DND-41 (cell line): ENCODE results near the gene PLEKHG5.
A peak's percentile ranks its signal among the peaks of the same experiment; 100 is the strongest.
"Not testable (repeated sequence)": the region's sequence is repeated elsewhere in the genome, so short reads cannot be mapped to it uniquely, and the experiment has no call there.

Experiments used
- ATAC-seq: fragments of 200-7000 bp; cut with Tn5 transposase; 3 replicates; pipeline ENCODE4 v1.9.1; 2021; ENCODE audit warnings: low read depth; ENCODE audit not compliant: insufficient read depth
- DNase-seq: peaks from one replicate; pipeline ENCODE4 v3.0.0-alpha.2; 2020
- H2AFZ ChIP-seq: 2 replicates; pipeline ENCODE4 v1.6.0; 2012; ENCODE audit warnings: low read depth, low read length
- H3K27ac ChIP-seq: 2 replicates; pipeline ENCODE4 v1.5.1; 2012; ENCODE audit warnings: low read length, inconsistent platforms
- H3K27me3 ChIP-seq: fragments of 200-600 bp; sonication (generic); 2 replicates; pipeline ENCODE4 v1.6.0; 2012; ENCODE audit warnings: low read length, mild to moderate bottlenecking, inconsistent platforms; ENCODE audit not compliant: insufficient read depth, poor library complexity
- H3K36me3 ChIP-seq: 2 replicates; pipeline ENCODE4 v1.5.1; 2012; ENCODE audit warnings: low read length, inconsistent platforms; ENCODE audit not compliant: insufficient read depth
- H3K4me1 ChIP-seq: 2 replicates; pipeline ENCODE4 v1.5.1; 2012; ENCODE audit warnings: mild to moderate bottlenecking, low read length; ENCODE audit not compliant: insufficient read depth
- H3K4me2 ChIP-seq: 2 replicates; pipeline ENCODE4 v1.6.0; 2012; ENCODE audit warnings: mild to moderate bottlenecking, moderate library complexity, low read length, inconsistent platforms; ENCODE audit not compliant: insufficient read depth
- H3K4me3 ChIP-seq, 2 experiments: fragments of 200-600 bp in 1 of 2; shearing (Covaris generic) in 1 of 2; 2 replicates each; pipeline ENCODE4 v1.5.1; 2012 to 2016; ENCODE audit warnings: inconsistent platforms in 2 of 2, low read length in 2 of 2, mild to moderate bottlenecking in 2 of 2, low read depth in 1 of 2, moderate library complexity in 1 of 2
- H3K79me2 ChIP-seq: 2 replicates; pipeline ENCODE4 v1.6.0; 2012; ENCODE audit warnings: low read length, inconsistent platforms; ENCODE audit not compliant: insufficient read depth
- H3K9ac ChIP-seq: 2 replicates; pipeline ENCODE4 v1.6.0; 2012; ENCODE audit warnings: low read depth, mild to moderate bottlenecking, inconsistent platforms, low read length, moderate library complexity
- H3K9me3 ChIP-seq: 2 replicates; pipeline ENCODE4 v1.5.1; 2012; ENCODE audit warnings: low read length, moderate library complexity, mild to moderate bottlenecking, inconsistent platforms; ENCODE audit not compliant: insufficient read depth, severe bottlenecking
- H4K20me1 ChIP-seq: 2 replicates; pipeline ENCODE4 v1.6.0; 2012; ENCODE audit warnings: low read length; ENCODE audit not compliant: insufficient read depth
- CTCF ChIP-seq: IDR thresholded peaks from 2 replicates; pipeline ENCODE4 v1.5.1; 2012; ENCODE audit warnings: borderline replicate concordance, low read length, moderate library complexity, mild to moderate bottlenecking; ENCODE audit not compliant: poor library complexity, severe bottlenecking; ENCODE audit errors: extremely low read depth
- EZH2 ChIP-seq: IDR thresholded peaks from 3 replicates; pipeline ENCODE4 v1.6.1; 2012; ENCODE audit warnings: borderline replicate concordance, low read depth, mild to moderate bottlenecking, moderate library complexity, low read length, inconsistent platforms; ENCODE audit not compliant: severe bottlenecking

Gene PLEKHG5

GRCh38 chr1:6460301-6461050, 31.0 kb downstream of the PLEKHG5 start:
- H2AFZ ChIP-seq, result peak overlapping the region; percentile 79
- H4K20me1 ChIP-seq, result no peaks in the 10 kb centered on the region
- peaks cover 19% of the 10 kb centered on the region for H3K4me1 ChIP-seq
- H3K9ac ChIP-seq, result peak overlapping the region; percentile 69
- peak overlapping the region; percentile 64 for H3K4me2 ChIP-seq
- H3K79me2 ChIP-seq, result no peaks in the 10 kb centered on the region
- ATAC-seq, result peak; percentile 80
- H3K27ac ChIP-seq, result peak overlapping the region; percentile 69
- H3K36me3 ChIP-seq, result no peaks in the 10 kb centered on the region
- H3K4me3 ChIP-seq, result peak overlapping the region; percentile 16 to 47; a peak in 3 of 4 replicates
- H3K9me3 ChIP-seq, result no peaks in the 10 kb centered on the region
- H3K27me3 ChIP-seq, result peaks cover 3% of the 10 kb centered on the region
- TF ChIP-seq CTCF (no peak), EZH2 (no peak)
- DNase-seq, result peak; percentile 77

GRCh38 chr1:6459850-6460265, 31.6 kb downstream of the PLEKHG5 start:
- H3K4me1 ChIP-seq, result peaks cover 19% of the 10 kb centered on the region
- no peak for TF ChIP-seq CTCF
- no peak for TF ChIP-seq EZH2
- H3K4me2 ChIP-seq, result peak overlapping the region; percentile 64
- H3K79me2 ChIP-seq, result no peaks in the 10 kb centered on the region
- peak overlapping the region; percentile 69 for H3K9ac ChIP-seq
- H3K27ac ChIP-seq, result peak overlapping the region; percentile 69
- H3K4me3 ChIP-seq, result peak overlapping the region; percentile 16 to 47; a peak in 3 of 4 replicates
- peak overlapping the region; percentile 79 for H2AFZ ChIP-seq
- peak; percentile 79 for ATAC-seq
- no peaks in the 10 kb centered on the region for H3K27me3 ChIP-seq
- H3K36me3 ChIP-seq, result no peaks in the 10 kb centered on the region
- no peaks in the 10 kb centered on the region for H3K9me3 ChIP-seq
- H4K20me1 ChIP-seq, result no peaks in the 10 kb centered on the region
- peak; percentile 73 for DNase-seq

- TF ChIP-seq EZH2, result no peak
- TF ChIP-seq CTCF, result no peak
- H3K9ac ChIP-seq, result no peak overlapping the region
- H3K4me3 ChIP-seq, result no peak overlapping the region
- H3K27me3 ChIP-seq, result no peaks in the 10 kb centered on the region
- DNase-seq, result no peak
- ATAC-seq, result no peak
- H3K4me1 ChIP-seq, result peaks cover 19% of the 10 kb centered on the region
- H3K27ac ChIP-seq, result no peak overlapping the region
- H4K20me1 ChIP-seq, result no peaks in the 10 kb centered on the region
- H3K9me3 ChIP-seq, result no peaks in the 10 kb centered on the region
- H3K79me2 ChIP-seq, result no peaks in the 10 kb centered on the region
- no peak overlapping the region for H2AFZ ChIP-seq
- H3K36me3 ChIP-seq, result no peaks in the 10 kb centered on the region
- no peak overlapping the region for H3K4me2 ChIP-seq
Measured at GRCh38 chr1:6456800-6457466, 34.5 kb downstream of the PLEKHG5 start.

- H3K4me2 ChIP-seq, H3K27me3 ChIP-seq: not testable (repeated sequence)
Measured at GRCh38 chr1:6455752-6456520, 35.5 kb downstream of the PLEKHG5 start.

More at GRCh38 chr1:6455752-6456520, 35.5 kb downstream of the PLEKHG5 start:
- DNase-seq, H3K36me3 ChIP-seq, H3K9ac ChIP-seq, H3K27ac ChIP-seq, H4K20me1 ChIP-seq, H3K4me3 ChIP-seq, H3K9me3 ChIP-seq, H3K79me2 ChIP-seq, ATAC-seq, H2AFZ ChIP-seq: not testable (repeated sequence)
- peaks cover 15% of the 10 kb centered on the region for H3K4me1 ChIP-seq
